Caco-2 (cell line): ENCODE results near the gene PCDHGC4. TPM values are rescaled to one million over a fixed set of nuclear protein-coding genes. Genes with fewer than 3 reads are reported as not detected.

Experiments used
- BruUV-seq: library from RNA; stranded (reverse); fragments of 400-500 nt; replicated peaks from 2 replicates; lab custom pipeline; 2021; lab: Mats Ljungman, UMichigan
- CTCF ChIA-PET: fragments of 300-600 bp; sonication (Branson Sonifier 250); formaldehyde crosslinking; loops from one replicate; lab custom pipeline; 2022; ENCODE audit warnings: antibody characterized with exemption; lab: Charles Lee
- POLR2A ChIA-PET: fragments of 300-600 bp; sonication (Branson Sonifier 250); formaldehyde crosslinking; loops from one replicate; lab custom pipeline; 2022; ENCODE audit warnings: antibody characterized with exemption; lab: Charles Lee
- DNase-seq, 2 experiments: peaks; one replicate each; pipeline versions ENCODE4 v3.0.0 to v3.0.0-alpha.2; 2020 to 2022
- H3K27me3 ChIP-seq: replicated peaks from 2 replicates; pipeline ENCODE4 v1.6.0; 2011; ENCODE audit warnings: low read length; ENCODE audit not compliant: control insufficient read depth, insufficient read depth
- H3K36me3 ChIP-seq: 2 replicates; pipeline ENCODE4 v1.5.1; 2011; ENCODE audit warnings: low read length; ENCODE audit not compliant: control insufficient read depth, insufficient read depth
- H3K4me1 ChIP-seq: fragments of 250-450 bp; sonication (Bioruptor Pico); 2 replicates; pipeline ENCODE4 v1.5.1; 2020; ENCODE audit warnings: mild to moderate bottlenecking
- H3K4me3 ChIP-seq: 2 replicates; pipeline ENCODE4 v1.5.1; 2011; ENCODE audit warnings: low read depth, mild to moderate bottlenecking, control low read depth, low read length
- H3K9me3 ChIP-seq: fragments of 250-450 bp; sonication (Bioruptor Pico); 2 replicates; pipeline ENCODE4 v1.5.1; 2020; ENCODE audit warnings: mild to moderate bottlenecking, moderate library complexity
- H3K27ac Mint-ChIP-seq: one replicate; pipeline ENCODE4 v1.8.0; 2022; ENCODE audit warnings: mixed read lengths; ENCODE audit not compliant: unreplicated experiment
- H3K27me3 Mint-ChIP-seq: one replicate; pipeline ENCODE4 v1.8.0; 2022; ENCODE audit warnings: mixed read lengths; ENCODE audit not compliant: insufficient read depth, unreplicated experiment
- H3K36me3 Mint-ChIP-seq: one replicate; pipeline ENCODE4 v1.8.0; 2022; ENCODE audit warnings: mild to moderate bottlenecking, mixed read lengths; ENCODE audit not compliant: insufficient read depth, unreplicated experiment
- H3K4me1 Mint-ChIP-seq: one replicate; pipeline ENCODE4 v1.8.0; 2022; ENCODE audit warnings: low read depth, mixed read lengths; ENCODE audit not compliant: unreplicated experiment
- H3K4me3 Mint-ChIP-seq: one replicate; pipeline ENCODE4 v1.8.0; 2022; ENCODE audit warnings: mild to moderate bottlenecking, moderate library complexity, mixed read lengths; ENCODE audit not compliant: unreplicated experiment
- H3K9me3 Mint-ChIP-seq: one replicate; pipeline ENCODE4 v1.8.0; 2022; ENCODE audit warnings: mixed read lengths; ENCODE audit not compliant: unreplicated experiment
- CTCF ChIP-seq, 2 experiments: fragments of 200-600 bp in 1 of 2; IDR thresholded peaks; 1 replicate in 1 of 2; 2 replicates in 1 of 2; pipeline versions ENCODE4 v1.5.1 to v1.8.0; 2011 to 2022; ENCODE audit warnings: antibody characterized with exemption in 1 of 2, control low read depth in 1 of 2, inconsistent platforms in 1 of 2, low read depth in 1 of 2, low read length in 1 of 2, mild to moderate bottlenecking in 1 of 2, moderate library complexity in 1 of 2; ENCODE audit not compliant: insufficient read depth in 1 of 2, severe bottlenecking in 1 of 2, unreplicated experiment in 1 of 2
- intact Hi-C: fragments of 100-400 bp; cut with micrococcal nuclease; formaldehyde crosslinking; loops from one replicate; pipeline ENCODE4 v1.10.0; 2022; ENCODE audit not compliant: unreplicated experiment
- total RNA-seq: library from RNA; stranded (reverse); gene quantifications from 2 replicates; pipeline ENCODE4 v1.2.3, GENCODE V29; 2022

The PCDHGC4 gene
- total RNA-seq, 1 experiment from 2014 or later: 0.39 TPM

- Mint-ChIP-seq H3K4me3 (no peak overlapping the region), H3K36me3 (no peaks in the 10 kb centered on the region), H3K27me3 (no peaks in the 10 kb centered on the region), H3K9me3 (no peaks in the 10 kb centered on the region), H3K27ac (no peak overlapping the region), H3K4me1 (peaks cover 21% of the 10 kb centered on the region)
- ChIA-PET POLR2A (no interaction called here), CTCF (interaction anchor here (1.3 kb wide), 1 partner anchor 35 kb away, joined by 5 read pairs; no protein-coding TSS in a partner anchor)
- H3K27me3 ChIP-seq: no peaks in the 10 kb centered on the region
- H3K36me3 ChIP-seq: peaks cover 4% of the 10 kb centered on the region
- H3K9me3 ChIP-seq: no peaks in the 10 kb centered on the region
- no peak for DNase-seq
- TSS peak; percentile 39 for BruUV-seq
- TF ChIP-seq CTCF (IDR thresholded peaks at IDR 0.05; ENCODE audit: insufficient read depth in 1 of 2, low read depth in 1 of 2, low read length in 1 of 2, severe bottlenecking in 1 of 2, unreplicated experiment in 1 of 2): no peak
- H3K4me1 ChIP-seq: peaks cover 29% of the 10 kb centered on the region
- H3K4me3 ChIP-seq: no peak overlapping the region
- intact Hi-C loops: no loop called here
Observed at GRCh38 chr5:141528291-141528984, 43.6 kb downstream of the PCDHGC4 start.

- H3K36me3 Mint-ChIP-seq: peaks cover 4% of the 10 kb centered on the region
- H3K4me3 Mint-ChIP-seq: no peak overlapping the region
- intact Hi-C loops: no loop called here
- Histone ChIP-seq H3K4me3 (no peak overlapping the region), H3K4me1 (peaks cover 29% of the 10 kb centered on the region), H3K9me3 (no peaks in the 10 kb centered on the region), H3K36me3 (peaks cover 2% of the 10 kb centered on the region), H3K27me3 (no peaks in the 10 kb centered on the region)
- H3K4me1 Mint-ChIP-seq: peaks cover 21% of the 10 kb centered on the region
- POLR2A ChIA-PET: no interaction called here
- H3K27me3 Mint-ChIP-seq: no peaks in the 10 kb centered on the region
- TF ChIP-seq CTCF (IDR thresholded peaks at IDR 0.05; ENCODE audit: insufficient read depth in 1 of 2, low read depth in 1 of 2, low read length in 1 of 2, severe bottlenecking in 1 of 2, unreplicated experiment in 1 of 2): no peak
- CTCF ChIA-PET: interaction anchor here (1.3 kb wide), 1 partner anchor 35 kb away, joined by 5 read pairs; no protein-coding TSS in a partner anchor
- no TSS peak for BruUV-seq
- H3K9me3 Mint-ChIP-seq: no peaks in the 10 kb centered on the region
- no peak overlapping the region for H3K27ac Mint-ChIP-seq
- no peak for DNase-seq
Observed at GRCh38 chr5:141529002-141529401, 44.2 kb downstream of the PCDHGC4 start.

- no peak overlapping the region for H3K4me3 ChIP-seq
- no peak overlapping the region for H3K27ac Mint-ChIP-seq
- H3K4me1 ChIP-seq: peaks cover 24% of the 10 kb centered on the region
- peaks cover 20% of the 10 kb centered on the region for H3K4me1 Mint-ChIP-seq
- no TSS peak for BruUV-seq
- intact Hi-C loops: no loop called here
- H3K9me3 Mint-ChIP-seq: no peaks in the 10 kb centered on the region
- TF ChIP-seq CTCF (IDR thresholded peaks at IDR 0.05; ENCODE audit: insufficient read depth in 1 of 2, low read depth in 1 of 2, low read length in 1 of 2, severe bottlenecking in 1 of 2, unreplicated experiment in 1 of 2): no peak
- H3K27me3 Mint-ChIP-seq: no peaks in the 10 kb centered on the region
- peaks cover 12% of the 10 kb centered on the region for H3K36me3 Mint-ChIP-seq
- H3K9me3 ChIP-seq: no peaks in the 10 kb centered on the region
- peaks cover 2% of the 10 kb centered on the region for H3K36me3 ChIP-seq
- H3K4me3 Mint-ChIP-seq: no peak overlapping the region
- CTCF ChIA-PET: interaction anchor here (0.6 kb wide), 1 partner anchor 132 kb away, joined by 3 read pairs; the partner anchor contains the start of gene PCDHGB5
- DNase-seq: no peak
- POLR2A ChIA-PET: no interaction called here
- no peaks in the 10 kb centered on the region for H3K27me3 ChIP-seq
Observed at GRCh38 chr5:141529873-141530272, 45.0 kb downstream of the PCDHGC4 start.
